Epithelial cell of esophagus (primary cell): ENCODE data around the gene RNASE8.

Source experiments
- DNase-seq: peaks from one replicate; pipeline ENCODE4 v3.0.0; 2010; ENCODE audit warnings: low read depth
- H3K4me3 ChIP-seq: 2 replicates; pipeline ENCODE4 v1.5.1; 2011; ENCODE audit warnings: mild to moderate bottlenecking, low read length, control low read depth
- TF ChIP-seq, protein P1 (sequence below): IDR thresholded peaks from 2 replicates; pipeline ENCODE4 v1.5.1; 2011; ENCODE audit warnings: low read depth, mild to moderate bottlenecking, low read length, control low read depth, inconsistent platforms; ENCODE audit not compliant: insufficient read depth; ENCODE audit errors: missing control alignments

Gene RNASE8

DNA sequence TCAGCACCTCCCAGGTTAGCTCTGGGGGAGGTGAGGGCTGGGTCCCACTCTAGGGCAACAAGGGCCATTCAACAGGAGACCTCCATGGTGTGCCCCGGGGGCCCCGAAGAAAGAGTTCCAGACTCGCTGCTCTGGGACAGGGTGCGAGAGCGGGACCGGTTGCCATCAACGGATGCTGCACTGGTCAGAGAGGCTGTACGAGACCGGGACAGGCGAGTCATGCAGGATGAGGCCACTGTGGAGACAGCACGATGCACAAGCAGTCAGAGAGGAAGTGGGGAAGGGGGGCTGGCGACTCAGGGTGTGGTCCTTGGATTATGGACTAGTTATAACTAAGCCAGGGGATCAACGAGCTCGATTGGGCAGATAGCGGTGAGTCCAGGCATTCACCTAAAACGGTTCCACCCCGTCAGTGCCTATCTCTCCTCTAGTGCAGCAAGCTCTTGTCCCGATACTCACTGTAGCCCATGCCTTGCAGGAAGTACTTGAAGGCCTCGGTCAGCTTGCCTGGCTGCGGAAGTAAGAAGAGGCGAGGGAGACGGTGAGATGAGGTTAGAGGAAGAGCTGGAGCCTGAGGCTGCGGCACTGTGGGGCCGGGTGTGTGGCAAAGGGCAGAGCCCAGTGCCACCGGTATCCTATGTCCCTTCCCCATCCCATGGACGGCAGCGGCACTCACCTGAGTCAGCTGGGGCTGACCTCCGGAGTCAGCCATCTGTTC, 39.9 kb upstream of the RNASE8 start:
- TF ChIP-seq, protein P1, sequence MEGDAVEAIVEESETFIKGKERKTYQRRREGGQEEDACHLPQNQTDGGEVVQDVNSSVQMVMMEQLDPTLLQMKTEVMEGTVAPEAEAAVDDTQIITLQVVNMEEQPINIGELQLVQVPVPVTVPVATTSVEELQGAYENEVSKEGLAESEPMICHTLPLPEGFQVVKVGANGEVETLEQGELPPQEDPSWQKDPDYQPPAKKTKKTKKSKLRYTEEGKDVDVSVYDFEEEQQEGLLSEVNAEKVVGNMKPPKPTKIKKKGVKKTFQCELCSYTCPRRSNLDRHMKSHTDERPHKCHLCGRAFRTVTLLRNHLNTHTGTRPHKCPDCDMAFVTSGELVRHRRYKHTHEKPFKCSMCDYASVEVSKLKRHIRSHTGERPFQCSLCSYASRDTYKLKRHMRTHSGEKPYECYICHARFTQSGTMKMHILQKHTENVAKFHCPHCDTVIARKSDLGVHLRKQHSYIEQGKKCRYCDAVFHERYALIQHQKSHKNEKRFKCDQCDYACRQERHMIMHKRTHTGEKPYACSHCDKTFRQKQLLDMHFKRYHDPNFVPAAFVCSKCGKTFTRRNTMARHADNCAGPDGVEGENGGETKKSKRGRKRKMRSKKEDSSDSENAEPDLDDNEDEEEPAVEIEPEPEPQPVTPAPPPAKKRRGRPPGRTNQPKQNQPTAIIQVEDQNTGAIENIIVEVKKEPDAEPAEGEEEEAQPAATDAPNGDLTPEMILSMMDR = no peak
- DNase-seq = no peak
- H3K4me3 ChIP-seq = no peak overlapping the region

DNA sequence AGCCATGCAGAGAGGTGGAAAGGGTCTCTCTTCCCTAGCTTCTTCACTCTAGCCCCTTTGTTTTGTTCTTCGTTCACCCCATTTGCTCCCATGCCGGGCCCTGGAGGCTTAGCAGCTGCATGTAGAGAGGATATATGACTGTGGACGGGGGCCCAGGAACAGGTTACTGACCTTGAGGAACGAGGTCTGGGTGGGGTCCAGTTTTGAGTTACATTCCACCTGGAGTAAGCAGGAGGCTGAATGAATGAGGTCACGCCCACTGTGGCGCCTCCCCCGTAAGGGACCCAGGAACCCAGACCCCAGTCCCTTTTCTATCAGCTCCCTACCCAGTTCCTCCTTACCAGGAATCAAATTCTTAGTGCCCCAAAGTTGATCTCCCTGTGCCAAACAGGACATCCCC, 39.3 kb upstream of the RNASE8 start:
- no peak overlapping the region for H3K4me3 ChIP-seq
- DNase-seq = no peak
- TF ChIP-seq, protein P1 = no peak

DNA sequence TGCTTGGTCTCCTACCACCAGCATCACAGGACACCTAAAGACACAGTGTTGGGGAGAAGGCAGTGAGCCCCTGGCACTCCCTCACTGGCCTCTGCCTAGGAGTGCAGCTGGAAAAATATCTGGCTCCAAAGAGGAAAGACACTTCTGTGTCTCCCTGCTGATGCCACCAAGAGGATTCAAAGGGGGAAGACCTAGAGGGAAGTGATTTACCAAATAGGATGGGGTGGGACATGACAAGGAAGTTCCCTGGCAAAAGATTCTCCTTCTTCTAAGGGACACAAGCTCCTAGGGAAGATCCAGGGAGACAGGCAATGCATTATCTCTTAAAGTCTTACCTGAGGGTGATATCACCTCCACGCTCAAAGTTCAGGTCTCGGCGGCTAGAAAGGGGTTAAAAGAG, 38.8 kb upstream of the RNASE8 start:
- TF ChIP-seq, protein P1 = no peak
- no peak for DNase-seq

DNA sequence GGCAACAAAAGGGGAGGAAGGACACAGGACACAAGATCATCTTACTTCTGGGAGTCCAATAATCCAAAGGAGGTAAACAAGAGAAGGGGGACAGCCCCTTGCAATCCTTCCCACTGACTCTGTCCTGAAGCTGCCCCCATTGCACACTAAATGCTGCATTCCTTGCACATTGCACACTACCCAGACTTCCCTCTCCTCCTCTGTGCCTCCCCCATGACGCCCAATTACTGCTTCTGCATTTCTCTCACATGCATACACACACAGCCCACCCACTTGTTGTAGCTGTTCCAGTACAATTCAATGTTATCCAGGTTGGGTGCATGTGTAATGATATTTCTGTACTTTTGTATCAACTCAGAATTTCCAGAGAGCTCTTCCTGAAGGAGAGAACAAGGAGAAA, 38.3 kb upstream of the RNASE8 start:
- DNase-seq = no peak
- TF ChIP-seq, protein P1 = no peak
- no peak overlapping the region for H3K4me3 ChIP-seq

More for the DNA sequence above, 38.8 kb upstream of the RNASE8 start:
- H3K4me3 ChIP-seq = no peak overlapping the region

DNA sequence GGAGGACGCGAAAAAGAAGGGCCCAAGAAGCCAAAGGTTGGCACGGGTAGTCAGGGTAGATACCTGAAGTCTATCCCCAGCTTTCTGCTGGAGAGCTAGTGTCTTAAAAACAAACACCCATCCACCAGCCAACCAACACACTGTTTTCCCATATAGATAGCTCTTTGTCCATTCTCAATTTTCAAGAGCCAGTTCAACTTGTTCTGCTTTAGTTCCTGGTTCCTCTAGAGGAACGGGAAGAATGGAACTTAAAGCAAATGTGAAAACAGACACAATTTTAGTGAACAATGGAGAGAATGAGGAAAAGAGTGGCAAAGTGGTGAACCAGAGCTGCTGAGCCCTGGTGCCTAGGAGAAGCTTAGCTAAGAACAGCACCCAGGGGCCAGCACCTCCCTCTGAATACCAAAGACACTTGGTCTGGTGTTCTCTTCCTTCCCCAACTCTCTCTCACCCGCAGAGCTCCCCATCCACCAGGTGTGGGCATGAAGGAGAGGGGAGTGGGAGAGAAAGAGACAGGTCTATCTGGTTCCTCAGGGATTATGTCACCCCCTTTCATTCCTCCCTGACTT, 36.6 kb upstream of the RNASE8 start:
- TF ChIP-seq, protein P1 = no peak
- no peak overlapping the region for H3K4me3 ChIP-seq
- DNase-seq = no peak

DNA sequence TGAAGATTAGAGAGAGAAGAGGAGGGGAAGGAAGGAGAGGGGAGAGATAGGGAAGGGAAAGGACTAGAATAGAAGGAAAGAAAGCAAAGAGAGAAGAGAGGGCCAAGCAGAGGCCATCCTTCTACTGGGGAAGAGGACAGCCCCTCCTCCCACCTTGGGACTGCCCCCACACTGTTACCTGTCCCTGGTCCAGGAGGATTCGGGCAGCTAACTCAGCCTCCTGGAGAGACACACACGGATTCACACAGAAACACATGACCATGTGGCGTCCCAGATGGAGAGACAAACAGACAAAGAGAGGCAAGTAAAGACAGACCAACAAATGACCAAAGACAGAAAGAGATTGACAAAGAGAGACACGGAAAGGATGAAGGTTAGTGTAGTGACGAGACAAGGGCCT, 34.9 kb upstream of the RNASE8 start:
- H3K4me3 ChIP-seq = no peak overlapping the region
- no peak for DNase-seq
- TF ChIP-seq, protein P1 = no peak

DNA sequence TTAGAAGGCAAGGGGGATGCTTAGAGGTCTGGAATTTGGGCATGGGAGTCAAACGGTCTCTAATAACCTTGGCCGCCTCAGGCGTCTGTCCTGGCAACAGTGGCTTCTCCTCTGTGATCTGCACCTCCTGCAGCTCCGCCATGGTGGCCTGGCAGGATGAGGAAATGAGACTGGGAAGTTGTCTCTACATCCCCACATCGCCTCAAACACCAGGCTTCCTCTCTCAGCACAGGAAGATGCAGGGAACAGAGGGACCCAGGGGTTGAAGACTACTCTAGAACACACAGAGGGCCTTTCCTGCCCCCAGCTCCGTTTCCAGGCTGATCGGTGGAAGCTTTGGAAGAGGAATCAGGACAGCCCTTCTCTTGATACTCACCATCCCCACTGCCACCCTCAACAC, 34.4 kb upstream of the RNASE8 start:
- TF ChIP-seq, protein P1 = no peak
- no peak overlapping the region for H3K4me3 ChIP-seq
- DNase-seq = no peak
